GM18520 (cell line): ENCODE results near the gene SCML1.

Experiments
- ATAC-seq: cut with Tn5 transposase; IDR thresholded peaks from one replicate; pipeline ENCODE4 v1.9.1; 2021; ENCODE audit not compliant: unreplicated experiment

The SCML1 gene

GRCh38 chrX:17788956-17789562, 51.8 kb downstream of the SCML1 start:
- ATAC-seq, result no peak

GRCh38 chrX:17792826-17793225, 55.5 kb downstream of the SCML1 start:
- no peak for ATAC-seq

- ATAC-seq, result no peak
Measured at GRCh38 chrX:17798921-17799320, 61.6 kb downstream of the SCML1 start.

GRCh38 chrX:17801431-17801830, 64.1 kb downstream of the SCML1 start:
- ATAC-seq, result no peak

GRCh38 chrX:17802756-17803155, 65.5 kb downstream of the SCML1 start:
- ATAC-seq, result no peak

GRCh38 chrX:17803449-17803848, 66.2 kb downstream of the SCML1 start:
- ATAC-seq, result no peak
